H1 (cell line): ENCODE measurements around the gene LHX8. TPM values are rescaled to one million over a fixed set of nuclear protein-coding genes. Genes with fewer than 3 reads are reported as not detected.

Source experiments
- FOSL1 ChIP-seq: IDR thresholded peaks from 2 replicates; pipeline ENCODE4 v1.6.1; 2011; ENCODE audit warnings: mild to moderate bottlenecking, low read depth, low read length, moderate library complexity; ENCODE audit not compliant: insufficient read depth
- HDAC2 ChIP-seq, 2 experiments: fragments of 300-600 bp in 1 of 2; sonication (generic) in 1 of 2; IDR thresholded peaks; 2 replicates each; pipeline ENCODE4 v1.6.1; 2011 to 2012; ENCODE audit warnings: low read depth in 2 of 2, low read length in 2 of 2, mild to moderate bottlenecking in 2 of 2, moderate library complexity in 2 of 2, borderline replicate concordance in 1 of 2, inconsistent platforms in 1 of 2
- KDM1A ChIP-seq: fragments of 200-600, 300-600 bp; sonication (generic); IDR thresholded peaks from 2 replicates; pipeline ENCODE4 v1.7.1; 2016; ENCODE audit warnings: mild to moderate bottlenecking, low read length, borderline replicate concordance
- KDM4A ChIP-seq: IDR thresholded peaks from one replicate; pipeline ENCODE4 v1.7.1; 2012; ENCODE audit warnings: low read depth, mild to moderate bottlenecking, moderate library complexity, low read length, inconsistent platforms; ENCODE audit not compliant: severe bottlenecking
- KDM5A ChIP-seq: fragments of 200-600 bp; IDR thresholded peaks from 2 replicates; pipeline ENCODE4 v1.7.1; 2012; ENCODE audit warnings: mild to moderate bottlenecking, low read length, inconsistent platforms, mixed read lengths
- SIN3A ChIP-seq, 2 experiments: IDR thresholded peaks in 1 of 2; conservative IDR thresholded peaks in 1 of 2; 2 replicates each; pipeline ENCODE4 v1.6.1; 2011 to 2012; ENCODE audit warnings: low read length in 2 of 2, improper control_type of control experiment in 1 of 2, low read depth in 1 of 2, mild to moderate bottlenecking in 1 of 2
- SP1 ChIP-seq: IDR thresholded peaks from 2 replicates; pipeline ENCODE4 v1.6.1; 2011; ENCODE audit warnings: low read depth, low read length
- SP2 ChIP-seq: IDR thresholded peaks from 2 replicates; pipeline ENCODE4 v1.6.1; 2012; ENCODE audit warnings: mild to moderate bottlenecking, low read length, inconsistent platforms
- SUZ12 ChIP-seq: fragments of 200-600 bp; sonication (generic); IDR thresholded peaks from 2 replicates; pipeline ENCODE4 v1.6.1; 2012; ENCODE audit warnings: mild to moderate bottlenecking, inconsistent platforms, low read length, moderate library complexity, mixed read lengths
- TAF1 ChIP-seq: IDR thresholded peaks from 2 replicates; pipeline ENCODE4 v1.6.1; 2011; ENCODE audit warnings: mild to moderate bottlenecking, low read depth, low read length
- TBP ChIP-seq: IDR thresholded peaks from 2 replicates; pipeline ENCODE4 v1.6.1; 2011; ENCODE audit warnings: low read depth, low read length, improper control_type of control experiment
- polyA plus RNA-seq, 7 experiments: library from polyadenylated mRNA; depleted of rRNA in 3 of 7; stranded (reverse) in 5 of 7; unstranded in 2 of 7; fragments of >200 nt in 5 of 7; fragments of 200-250 nt in 2 of 7; gene quantifications; 1 replicate in 5 of 7; 2 replicates in 1 of 7; 4 replicates in 1 of 7; pipeline versions ENCODE4 v1.2.1 to v1.2.3, GENCODE V29; 2011 to 2013; ENCODE audit warnings: missing spikeins in 2 of 7, mixed read lengths in 2 of 7
- total RNA-seq: library from RNA; stranded (reverse); fragmentation: NEBNext Ultra II Directional; extraction: Animal tissue kit (Norgen Biotek cat#: 25700); gene quantifications from 2 replicates; pipeline ENCODE4 v1.2.1, GENCODE V29; 2021

LHX8 gene
- total and polyA plus RNA-seq, 2 of the 8 experiments (the other 6 are each of a cell fraction or from before 2014, with no cell fraction given) = 0.50 to 1.2 TPM

DNA sequence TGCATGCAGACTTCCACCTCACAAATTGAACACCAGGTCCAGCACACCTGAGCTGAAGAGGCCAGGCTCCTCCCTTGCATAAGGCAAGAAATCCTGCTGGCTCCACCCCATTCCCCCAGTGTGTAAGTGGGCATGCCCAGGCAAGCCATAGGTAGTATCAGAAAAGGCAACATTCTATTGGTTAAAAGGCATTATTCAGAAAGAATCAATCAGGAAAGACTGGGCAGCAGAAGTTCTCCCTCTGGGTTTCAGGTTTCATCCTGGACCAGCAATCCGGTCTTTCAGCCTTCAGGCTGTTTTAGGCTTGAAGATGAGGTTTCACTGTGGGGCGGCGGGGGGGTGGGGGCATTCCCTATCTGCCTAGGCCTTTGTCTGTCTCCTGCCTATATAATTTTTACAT, 42.0 kb upstream of the LHX8 start (continued):
- TF ChIP-seq KDM4A = no peak
- 0 out of 2 replicates have a peak, but pooled peaks have one; percentile 23 for TF ChIP-seq TAF1
- no peak for TF ChIP-seq HDAC2 (IDR thresholded peaks at IDR 0.05; ENCODE audit: borderline replicate concordance in 1 of 2, low read depth in 2 of 2, low read length in 2 of 2)
- TF ChIP-seq KDM5A = no peak
- TF ChIP-seq SUZ12 = no peak
- no peak for TF ChIP-seq SIN3A (conservative IDR thresholded peaks at IDR 0.05 in 1 of 2, IDR thresholded peaks at IDR 0.05 in 1 of 2; ENCODE audit: low read depth in 1 of 2, low read length in 2 of 2)
- peak; percentile 19; the same call in 1 of the 2 replicates for TF ChIP-seq TBP
- no peak for TF ChIP-seq FOSL1
- TF ChIP-seq KDM1A = no peak
- TF ChIP-seq SP1 = 0 out of 2 replicates have a peak, but pooled peaks have one; percentile 18
- no peak for TF ChIP-seq SP2
- TF ChIP-seq, all 59 proteins: peak for 5
